ENCODE results near the gene SPAG16.

DNA sequence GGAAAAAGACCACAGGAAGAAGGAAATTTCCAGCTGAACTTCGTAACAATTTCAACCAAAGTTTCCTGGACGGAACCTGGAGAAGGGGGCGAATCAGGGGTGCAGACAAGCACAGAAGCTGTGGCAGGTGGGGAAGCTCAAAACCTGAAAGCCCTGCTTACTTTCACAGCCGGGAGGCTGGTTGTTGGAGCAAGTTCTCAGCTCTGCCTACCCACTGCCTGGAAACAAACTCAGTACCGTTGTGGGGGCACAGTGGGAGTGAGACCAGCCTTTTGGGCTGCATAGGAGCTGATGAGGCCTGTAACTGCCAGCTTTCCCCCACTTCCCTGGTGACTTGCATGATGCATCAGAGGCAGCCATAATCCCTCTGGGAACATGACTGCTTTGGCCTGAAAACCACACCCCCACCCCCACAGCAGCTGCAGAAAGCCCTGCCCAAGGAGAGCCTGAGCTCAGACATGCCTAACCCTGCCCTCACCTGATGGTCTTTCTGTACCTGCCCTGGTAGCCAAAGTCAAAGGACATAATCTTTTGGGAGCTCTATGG is 919.6 kb downstream of the SPAG16 start:
- TF ChIP-seq, protein P1, sequence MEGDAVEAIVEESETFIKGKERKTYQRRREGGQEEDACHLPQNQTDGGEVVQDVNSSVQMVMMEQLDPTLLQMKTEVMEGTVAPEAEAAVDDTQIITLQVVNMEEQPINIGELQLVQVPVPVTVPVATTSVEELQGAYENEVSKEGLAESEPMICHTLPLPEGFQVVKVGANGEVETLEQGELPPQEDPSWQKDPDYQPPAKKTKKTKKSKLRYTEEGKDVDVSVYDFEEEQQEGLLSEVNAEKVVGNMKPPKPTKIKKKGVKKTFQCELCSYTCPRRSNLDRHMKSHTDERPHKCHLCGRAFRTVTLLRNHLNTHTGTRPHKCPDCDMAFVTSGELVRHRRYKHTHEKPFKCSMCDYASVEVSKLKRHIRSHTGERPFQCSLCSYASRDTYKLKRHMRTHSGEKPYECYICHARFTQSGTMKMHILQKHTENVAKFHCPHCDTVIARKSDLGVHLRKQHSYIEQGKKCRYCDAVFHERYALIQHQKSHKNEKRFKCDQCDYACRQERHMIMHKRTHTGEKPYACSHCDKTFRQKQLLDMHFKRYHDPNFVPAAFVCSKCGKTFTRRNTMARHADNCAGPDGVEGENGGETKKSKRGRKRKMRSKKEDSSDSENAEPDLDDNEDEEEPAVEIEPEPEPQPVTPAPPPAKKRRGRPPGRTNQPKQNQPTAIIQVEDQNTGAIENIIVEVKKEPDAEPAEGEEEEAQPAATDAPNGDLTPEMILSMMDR (IDR thresholded peaks at IDR 0.05) = no peak
- TF ChIP-seq POLR2A (IDR thresholded peaks at IDR 0.05) = no peak
